ENCODE data around the gene CBFA2T3. TPM values are rescaled to one million over a fixed set of nuclear protein-coding genes. Genes with fewer than 3 reads are reported as not detected.
"Not testable (repeated sequence)": the region's sequence is repeated elsewhere in the genome, so short reads cannot be mapped to it uniquely, and the experiment has no call there.

Gene CBFA2T3
- total RNA-seq, 4 donors from 2014 or later: 3.5 to 35.5 (median 6.8) TPM

GRCh38 chr16:88899901-88900661, 76.9 kb downstream of the CBFA2T3 start:
- Histone ChIP-seq H3K36me3 (peaks cover 0 to 5% (median 0%) of the 10 kb centered on the region in 3 donors), H3K27ac (no peak overlapping the region), H3K4me3 (no peak overlapping the region), H3K9me3 (no peaks in the 10 kb centered on the region), H3K27me3 (no peaks in the 10 kb centered on the region), H3K4me1 (no peaks in the 10 kb centered on the region)
- DNase-seq: no peak
- TF ChIP-seq CTCF (IDR thresholded peaks at IDR 0.05) (no peak), POLR2A (IDR thresholded peaks at IDR 0.05) (no peak)

GRCh38 chr16:88897696-88898425, 79.1 kb downstream of the CBFA2T3 start:
- Histone ChIP-seq H3K36me3 (peaks cover 0 to 5% (median 0%) of the 10 kb centered on the region in 3 donors), H3K27me3 (no peaks in the 10 kb centered on the region), H3K9me3 (no peaks in the 10 kb centered on the region), H3K4me3 (no peak overlapping the region), H3K4me1 (no peaks in the 10 kb centered on the region), H3K27ac (no peak overlapping the region)
- no peak for DNase-seq
- TF ChIP-seq POLR2A (IDR thresholded peaks at IDR 0.05): no peak
- TF ChIP-seq CTCF (IDR thresholded peaks at IDR 0.05): no peak

- TF ChIP-seq CTCF (IDR thresholded peaks at IDR 0.05): no peak
- TF ChIP-seq POLR2A (IDR thresholded peaks at IDR 0.05): no peak
These were observed 80.6 kb downstream of the CBFA2T3 start for GRCh38 chr16:88896238-88897070.

GRCh38 chr16:88895335-88895734, 81.7 kb downstream of the CBFA2T3 start:
- TF ChIP-seq POLR2A (IDR thresholded peaks at IDR 0.05): no peak
- no peak for TF ChIP-seq CTCF (IDR thresholded peaks at IDR 0.05)
- Histone ChIP-seq H3K4me3 (no peak overlapping the region), H3K27me3 (no peaks in the 10 kb centered on the region), H3K4me1 (no peaks in the 10 kb centered on the region), H3K27ac (no peak overlapping the region), H3K9me3 (no peaks in the 10 kb centered on the region), H3K36me3 (peaks cover 0 to 5% (median 0%) of the 10 kb centered on the region in 3 donors)
- DNase-seq: no peak

More at GRCh38 chr16:88896238-88897070, 80.6 kb downstream of the CBFA2T3 start:
- Histone ChIP-seq H3K4me1 (no peaks in the 10 kb centered on the region), H3K27ac (no peak overlapping the region), H3K4me3 (no peak overlapping the region), H3K9me3 (no peaks in the 10 kb centered on the region), H3K27me3 (no peaks in the 10 kb centered on the region), H3K36me3 (peaks cover 0 to 5% (median 0%) of the 10 kb centered on the region in 3 donors)
- DNase-seq: no peak

- H3K27me3 ChIP-seq: no peaks in the 10 kb centered on the region
- peaks cover 0 to 5% (median 0%) of the 10 kb centered on the region in 3 donors for H3K36me3 ChIP-seq
- H3K27ac ChIP-seq: no peak overlapping the region
- H3K4me1 ChIP-seq: no peaks in the 10 kb centered on the region
- no peaks in the 10 kb centered on the region for H3K9me3 ChIP-seq
- H3K4me3 ChIP-seq: no peak overlapping the region
- no peak for DNase-seq
- TF ChIP-seq CTCF (IDR thresholded peaks at IDR 0.05) (no peak), POLR2A (IDR thresholded peaks at IDR 0.05) (no peak)
These were observed 82.2 kb downstream of the CBFA2T3 start for GRCh38 chr16:88894681-88895300.

GRCh38 chr16:88894266-88894665, 82.7 kb downstream of the CBFA2T3 start:
- DNase-seq, H3K4me3 ChIP-seq, H3K36me3 ChIP-seq, H3K27me3 ChIP-seq, H3K27ac ChIP-seq, H3K9me3 ChIP-seq, H3K4me1 ChIP-seq: not testable (repeated sequence)
